Chondrocyte (in vitro differentiated cells): ENCODE data around the gene KLC1. TPM values are rescaled to one million over a fixed set of nuclear protein-coding genes. Genes with fewer than 3 reads are reported as not detected.

Experiments used
- DNase-seq: peaks from one replicate; pipeline ENCODE4 v3.0.0; 2021; ENCODE audit warnings: mixed read lengths, low spot score
- H3K27ac Mint-ChIP-seq: one replicate; pipeline ENCODE4 v1.8.0; 2021; ENCODE audit warnings: mild to moderate bottlenecking, moderate library complexity, mixed read lengths; ENCODE audit not compliant: unreplicated experiment
- H3K27me3 Mint-ChIP-seq: 2 replicates; pipeline ENCODE4 v1.8.0; 2021; ENCODE audit warnings: low read depth, mixed read lengths
- H3K36me3 Mint-ChIP-seq: 2 replicates; pipeline ENCODE4 v1.8.0; 2021; ENCODE audit warnings: low read depth, mixed read lengths
- H3K4me1 Mint-ChIP-seq: 2 replicates; pipeline ENCODE4 v1.8.0; 2021; ENCODE audit warnings: low read depth, mild to moderate bottlenecking, mixed read lengths
- H3K4me3 Mint-ChIP-seq: one replicate; pipeline ENCODE4 v1.8.0; 2021; ENCODE audit warnings: mild to moderate bottlenecking, moderate library complexity, mixed read lengths; ENCODE audit not compliant: unreplicated experiment
- H3K9me3 Mint-ChIP-seq: 2 replicates; pipeline ENCODE4 v1.8.0; 2021; ENCODE audit warnings: low read depth, mixed read lengths
- CTCF ChIP-seq: fragments of 200-600 bp; sonication (generic); IDR thresholded peaks from 2 replicates; pipeline ENCODE4 v1.5.0; 2021; ENCODE audit warnings: antibody characterized with exemption, mild to moderate bottlenecking, moderate library complexity
- total RNA-seq: library from RNA; stranded (reverse); gene quantifications from 3 replicates; pipeline ENCODE4 v1.2.1, GENCODE V29; 2021

KLC1 gene
- total RNA-seq, 1 donor from 2014 or later: 190 TPM

DNA sequence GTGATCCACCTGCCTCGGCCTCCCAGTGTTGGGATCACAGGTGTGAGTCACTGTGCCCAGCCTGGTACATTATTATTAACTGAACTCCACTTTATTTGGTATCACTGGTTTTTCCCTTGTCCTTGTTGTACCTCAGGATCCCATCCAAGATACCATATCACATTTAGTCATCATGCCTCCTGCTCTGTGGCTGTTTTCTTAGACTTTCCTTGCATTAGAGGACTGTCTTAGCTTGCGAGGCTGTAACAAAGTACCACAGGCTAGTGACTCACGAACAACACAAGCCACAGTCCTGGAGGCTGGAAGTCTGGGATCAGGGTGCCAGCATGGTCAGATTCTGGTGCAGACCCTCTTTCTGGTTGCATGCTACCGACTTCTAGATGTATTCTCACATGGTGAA is 12.2 kb downstream of the KLC1 start:
- Mint-ChIP-seq H3K27ac (peak overlapping the region; percentile 8), H3K9me3 (no peaks in the 10 kb centered on the region), H3K4me1 (peaks cover 30% of the 10 kb centered on the region), H3K36me3 (peaks cover 6% of the 10 kb centered on the region), H3K4me3 (no peak overlapping the region), H3K27me3 (no peaks in the 10 kb centered on the region)
- no peak for TF ChIP-seq CTCF
- no peak for DNase-seq

DNA sequence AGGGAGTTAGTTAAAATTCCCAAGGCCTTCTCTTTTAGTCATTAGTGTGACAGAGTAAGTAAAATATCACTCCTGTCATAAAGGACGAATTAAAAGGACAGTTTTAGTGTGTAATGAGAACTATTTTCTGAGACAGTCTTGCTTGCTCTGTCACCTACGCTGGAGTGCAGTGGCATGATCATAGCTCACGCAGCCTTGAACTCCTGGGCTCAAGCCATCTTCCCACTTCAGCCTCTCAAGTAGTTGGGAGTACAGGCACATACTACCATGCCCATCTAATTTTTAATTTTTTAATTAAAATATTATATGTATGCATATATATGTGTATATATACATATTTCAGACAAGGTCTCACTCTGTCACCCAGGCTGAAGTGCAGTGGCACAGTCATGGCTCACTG is 17.2 kb downstream of the KLC1 start:
- DNase-seq: no peak
- no peaks in the 10 kb centered on the region for H3K36me3 Mint-ChIP-seq
- H3K27ac Mint-ChIP-seq: no peak overlapping the region
- H3K4me3 Mint-ChIP-seq: no peak overlapping the region
- H3K27me3 Mint-ChIP-seq: no peaks in the 10 kb centered on the region
- H3K4me1 Mint-ChIP-seq: peaks cover 10% of the 10 kb centered on the region
- H3K9me3 Mint-ChIP-seq: no peaks in the 10 kb centered on the region
- TF ChIP-seq CTCF: no peak

DNA sequence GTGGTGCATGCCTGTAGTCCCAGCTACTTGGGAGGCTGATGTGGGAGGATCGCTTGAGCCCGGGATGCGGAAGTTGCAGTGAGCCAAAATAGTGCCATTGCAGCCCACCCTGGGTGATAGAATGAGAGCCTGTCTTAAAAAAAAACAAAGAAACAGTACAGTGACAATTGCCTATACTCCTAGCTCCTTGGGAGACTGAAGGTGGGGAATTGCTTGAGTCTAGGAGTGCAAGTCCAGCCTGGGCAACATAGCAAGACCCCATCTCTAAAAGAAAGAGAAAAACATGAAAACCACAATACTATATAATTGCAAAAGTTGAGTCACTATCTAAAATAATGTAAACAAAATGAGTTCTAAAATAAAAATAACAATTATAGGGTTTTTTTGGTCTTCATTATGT is 20.0 kb downstream of the KLC1 start:
- no peaks in the 10 kb centered on the region for H3K27me3 Mint-ChIP-seq
- no peak overlapping the region for H3K4me3 Mint-ChIP-seq
- H3K4me1 Mint-ChIP-seq: peaks cover 29% of the 10 kb centered on the region
- no peak for DNase-seq
- H3K9me3 Mint-ChIP-seq: no peaks in the 10 kb centered on the region
- H3K27ac Mint-ChIP-seq: no peak overlapping the region
- TF ChIP-seq CTCF: no peak
- H3K36me3 Mint-ChIP-seq: no peaks in the 10 kb centered on the region

- Mint-ChIP-seq H3K9me3 (no peaks in the 10 kb centered on the region), H3K27me3 (no peaks in the 10 kb centered on the region), H3K27ac (no peak overlapping the region), H3K36me3 (peaks cover 6% of the 10 kb centered on the region), H3K4me3 (no peak overlapping the region), H3K4me1 (peaks cover 37% of the 10 kb centered on the region)
- TF ChIP-seq CTCF: no peak
- DNase-seq: peak; percentile 2
Measured at GRCh38 chr14:103650213-103650612, 21.2 kb downstream of the KLC1 start.

DNA sequence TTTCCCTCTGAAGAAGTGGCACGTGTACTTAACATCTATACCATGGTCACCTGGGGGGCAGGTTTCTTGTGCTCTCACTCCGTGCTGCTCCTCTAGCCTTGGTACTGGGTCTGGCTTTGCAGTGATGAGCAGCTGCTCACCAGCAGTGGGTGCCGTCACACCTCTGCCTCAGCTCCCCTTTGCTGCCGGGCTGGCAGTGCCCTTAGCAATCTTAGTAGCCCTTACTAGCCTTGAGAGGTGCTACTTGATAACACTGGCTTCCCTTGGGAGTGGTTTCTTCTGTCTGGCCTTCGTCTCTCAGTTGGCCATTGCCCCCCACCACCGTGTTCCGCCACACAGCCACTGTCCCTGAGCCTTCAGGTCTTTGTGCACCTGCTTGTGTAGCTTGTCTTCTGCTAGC is 22.6 kb downstream of the KLC1 start:
- Mint-ChIP-seq H3K4me3 (no peak overlapping the region), H3K27ac (peak overlapping the region; percentile 90), H3K9me3 (no peaks in the 10 kb centered on the region), H3K36me3 (peaks cover 12% of the 10 kb centered on the region), H3K4me1 (peaks cover 45% of the 10 kb centered on the region), H3K27me3 (no peaks in the 10 kb centered on the region)
- peak; percentile 55 for DNase-seq
- no peak for TF ChIP-seq CTCF
